GM23338 (cell line): ENCODE measurements around the gene MAP2K5. TPM values are rescaled to one million over a fixed set of nuclear protein-coding genes. Genes with fewer than 3 reads are reported as not detected.

Source experiments
- ATAC-seq: fragments of 200-7000 bp; cut with Tn5 transposase; 3 replicates; pipeline ENCODE4 v1.9.1; 2020
- DNase-seq: peaks from one replicate; pipeline ENCODE4 v3.0.0-alpha.2; 2015; ENCODE audit warnings: low spot score
- H2AFZ ChIP-seq: fragments of 200-600 bp; sonication (generic); 2 replicates; pipeline ENCODE4 v1.8.0; 2016; ENCODE audit warnings: antibody characterized with exemption, mild to moderate bottlenecking, moderate library complexity
- H3F3A ChIP-seq: fragments of 200-600 bp; sonication (generic); replicated peaks from 2 replicates; pipeline ENCODE4 v1.8.0; 2017; ENCODE audit warnings: antibody characterized with exemption, mixed run types, low read depth
- H3K27ac ChIP-seq: fragments of 200-600 bp; sonication (generic); 2 replicates; pipeline ENCODE4 v1.6.1; 2016; ENCODE audit warnings: low read depth
- H3K27me3 ChIP-seq: fragments of 200-600 bp; sonication (generic); 2 replicates; pipeline ENCODE4 v1.8.0; 2016; ENCODE audit warnings: mild to moderate bottlenecking, mixed run types, moderate library complexity; ENCODE audit not compliant: insufficient read depth
- H3K36me3 ChIP-seq: fragments of 200-600 bp; sonication (generic); 2 replicates; pipeline ENCODE4 v1.8.0; 2016; ENCODE audit warnings: mild to moderate bottlenecking; ENCODE audit not compliant: insufficient read depth
- H3K4me1 ChIP-seq: fragments of 200-600 bp; sonication (generic); 2 replicates; pipeline ENCODE4 v1.8.0; 2016; ENCODE audit warnings: mild to moderate bottlenecking, moderate library complexity; ENCODE audit not compliant: insufficient read depth
- H3K4me2 ChIP-seq: fragments of 200-600 bp; sonication (generic); 2 replicates; pipeline ENCODE4 v1.7.1; 2017; ENCODE audit warnings: mixed run types
- H3K4me3 ChIP-seq: fragments of 200-600 bp; sonication (generic); 2 replicates; pipeline ENCODE4 v1.6.1; 2016; ENCODE audit warnings: mixed run types
- H3K79me2 ChIP-seq: fragments of 200-600 bp; sonication (generic); replicated peaks from 2 replicates; pipeline ENCODE4 v1.8.0; 2017; ENCODE audit warnings: mild to moderate bottlenecking; ENCODE audit not compliant: insufficient read depth
- H3K9me2 ChIP-seq: fragments of 200-600 bp; sonication (generic); 2 replicates; pipeline ENCODE4 v1.8.0; 2017; ENCODE audit not compliant: insufficient read depth
- H4K20me1 ChIP-seq: fragments of 200-600 bp; sonication (generic); replicated peaks from 2 replicates; pipeline ENCODE4 v1.8.0; 2017; ENCODE audit warnings: mild to moderate bottlenecking; ENCODE audit not compliant: insufficient read depth
- H3K27ac Mint-ChIP-seq: 2 replicates; pipeline ENCODE4 v1.8.0; 2020; ENCODE audit warnings: inconsistent platforms, mild to moderate bottlenecking, moderate library complexity, mixed read lengths
- H3K27me3 Mint-ChIP-seq: 3 replicates; pipeline ENCODE4 v1.8.0; 2022; ENCODE audit warnings: low read depth, mild to moderate bottlenecking, moderate library complexity, mixed read lengths, inconsistent platforms; ENCODE audit not compliant: insufficient read depth, poor library complexity
- H3K36me3 Mint-ChIP-seq: 3 replicates; pipeline ENCODE4 v1.8.0; 2021; ENCODE audit warnings: low read depth, mild to moderate bottlenecking, inconsistent platforms, moderate library complexity, mixed read lengths
- H3K4me1 Mint-ChIP-seq: 3 replicates; pipeline ENCODE4 v1.8.0; 2020; ENCODE audit warnings: mild to moderate bottlenecking, inconsistent platforms, mixed read lengths
- H3K4me3 Mint-ChIP-seq: 3 replicates; pipeline ENCODE4 v1.8.0; 2021; ENCODE audit warnings: moderate library complexity, mild to moderate bottlenecking, inconsistent platforms, mixed read lengths
- H3K9me3 Mint-ChIP-seq: 3 replicates; pipeline ENCODE4 v1.8.0; 2020; ENCODE audit warnings: moderate library complexity, mild to moderate bottlenecking, inconsistent platforms, mixed read lengths
- CREB1 ChIP-seq: fragments of 250-450 bp; sonication (Bioruptor Pico); IDR thresholded peaks from 2 replicates; pipeline ENCODE4 v1.5.0; 2020; ENCODE audit warnings: low read depth, mild to moderate bottlenecking, moderate library complexity
- CTCF ChIP-seq, 2 experiments: fragments of 200-600 bp in 1 of 2; sonication (generic) in 1 of 2; conservative IDR thresholded peaks; 2 replicates each; pipeline versions ENCODE4 v1.5.1 to v1.6.1; 2016 to 2017; ENCODE audit warnings: antibody characterized with exemption in 2 of 2, low read depth in 2 of 2, mild to moderate bottlenecking in 2 of 2, moderate library complexity in 1 of 2
- ETS1 ChIP-seq: IDR thresholded peaks from 2 replicates; pipeline ENCODE4 v1.6.1; 2016; ENCODE audit warnings: antibody characterized with exemption
- EZH2phosphoT487 ChIP-seq: fragments of 200-600 bp; sonication (generic); IDR thresholded peaks from one replicate; pipeline ENCODE4 v1.8.1; 2018; ENCODE audit warnings: antibody characterized with exemption; ENCODE audit not compliant: unreplicated experiment
- JUNB ChIP-seq: IDR thresholded peaks from one replicate; pipeline ENCODE4 v1.6.1; 2016; ENCODE audit warnings: antibody characterized with exemption; ENCODE audit not compliant: unreplicated experiment
- NANOG ChIP-seq: IDR thresholded peaks from 2 replicates; pipeline ENCODE4 v1.6.1; 2016; ENCODE audit warnings: antibody characterized with exemption, borderline replicate concordance
- POLR2AphosphoS5 ChIP-seq: IDR thresholded peaks from 2 replicates; pipeline ENCODE4 v1.6.1; 2016; ENCODE audit warnings: antibody characterized with exemption, low read depth
- REST ChIP-seq: IDR thresholded peaks from one replicate; pipeline ENCODE4 v1.6.1; 2018; ENCODE audit warnings: antibody characterized with exemption; ENCODE audit not compliant: unreplicated experiment
- STAT1 ChIP-seq: IDR thresholded peaks from one replicate; pipeline ENCODE4 v1.6.1; 2016; ENCODE audit warnings: antibody characterized with exemption; ENCODE audit not compliant: unreplicated experiment
- ZNF114 ChIP-seq: fragments of 250-450 bp; sonication (Bioruptor Pico); IDR thresholded peaks from 2 replicates; pipeline ENCODE4 v1.5.0; 2020; ENCODE audit warnings: mild to moderate bottlenecking, moderate library complexity
- ZNF331 ChIP-seq: fragments of 250-450 bp; sonication (Bioruptor Pico); IDR thresholded peaks from 2 replicates; pipeline ENCODE4 v1.5.0; 2020; ENCODE audit warnings: low read depth, mild to moderate bottlenecking, moderate library complexity
- ZNF462 ChIP-seq: fragments of 250-450 bp; sonication (Bioruptor Pico); IDR thresholded peaks from 2 replicates; pipeline ENCODE4 v1.5.0; 2020; ENCODE audit warnings: mild to moderate bottlenecking, moderate library complexity
- polyA plus RNA-seq: library from polyadenylated mRNA; unstranded; fragments of >200 nt; fragmentation: Nextera tagmentation; extraction: Ambion mirVana; gene quantifications from 2 replicates; pipeline ENCODE4 v1.2.1, GENCODE V29; 2016
- total RNA-seq: library from RNA; depleted of rRNA; stranded (reverse); fragments of >200 nt; shearing (Covaris generic); gene quantifications from 2 replicates; pipeline ENCODE4 v1.2.3, GENCODE V29; 2014

The MAP2K5 gene
- total and polyA plus RNA-seq, 2 experiments from 2014 or later, result 6.5 to 13.6 TPM

GRCh38 chr15:67590191-67590590 is 47.7 kb downstream of the MAP2K5 start (continued):
- TF ChIP-seq CTCF (conservative IDR thresholded peaks at IDR 0.05; ENCODE audit: low read depth in 2 of 2), result no peak
- TF ChIP-seq EZH2phosphoT487, result no peak

GRCh38 chr15:67592245-67592644 is 49.7 kb downstream of the MAP2K5 start:
- Mint-ChIP-seq H3K4me3 (no peak overlapping the region), H3K27me3 (no peaks in the 10 kb centered on the region), H3K4me1 (no peaks in the 10 kb centered on the region), H3K9me3 (no peaks in the 10 kb centered on the region), H3K36me3 (peaks cover 8% of the 10 kb centered on the region), H3K27ac (no peak overlapping the region)
- Histone ChIP-seq H3K4me2 (no peak overlapping the region), H3K4me3 (no peak overlapping the region), H3K9me2 (no peaks in the 10 kb centered on the region), H3K27me3 (no peaks in the 10 kb centered on the region), H2AFZ (no peak overlapping the region), H3K79me2 (no peaks in the 10 kb centered on the region), H3F3A (no peaks in the 10 kb centered on the region), H3K27ac (no peak overlapping the region), H3K36me3 (no peaks in the 10 kb centered on the region), H4K20me1 (no peaks in the 10 kb centered on the region), H3K4me1 (no peaks in the 10 kb centered on the region)
- ATAC-seq, result no peak
- DNase-seq, result no peak
- TF ChIP-seq POLR2AphosphoS5 (no peak), NANOG (no peak), ETS1 (no peak), CREB1 (CRISPR knock-in tag) (no peak), REST (no peak), ZNF462 (no peak), ZNF331 (no peak), STAT1 (no peak), JUNB (no peak), ZNF114 (CRISPR knock-in tag) (no peak)
